Measurements from ENCODE around the gene GHRH. TPM values are rescaled to one million over a fixed set of nuclear protein-coding genes. Genes with fewer than 3 reads are reported as not detected.

Gene GHRH
- total and polyA plus RNA-seq, 4 donors: not detected

GRCh38 chr20:37271421-37271768 is 9.8 kb upstream of the GHRH start:
- WGBS: 57% methylated on average over 3 of the region's 3 CpGs
- DNase-seq (ENCODE audit: low spot score): no peak
- no peak overlapping the region for H3K9ac ChIP-seq (ENCODE audit: low read depth in 1 of 2, low read length in 2 of 2)
- peak overlapping the region in 1 of 2 donors; percentile 19 for H3K27ac ChIP-seq (ENCODE audit: low read depth in 1 of 2, low read length in 2 of 2)
- TF ChIP-seq RAD21 (IDR thresholded peaks at IDR 0.05): no peak
- no peak for TF ChIP-seq TAF1 (conservative IDR thresholded peaks at IDR 0.05)
- no peak for TF ChIP-seq FOXA2 (IDR thresholded peaks at IDR 0.05)
- TF ChIP-seq SP1 (IDR thresholded peaks at IDR 0.05): no peak
- TF ChIP-seq JUND (IDR thresholded peaks at IDR 0.05): no peak
- TF ChIP-seq REST (IDR thresholded peaks at IDR 0.05): no peak
- no peak for TF ChIP-seq NR2F2 (IDR thresholded peaks at IDR 0.05)
- TF ChIP-seq RXRA (IDR thresholded peaks at IDR 0.05): no peak
- TF ChIP-seq GABPA (IDR thresholded peaks at IDR 0.05 in 1 of 2, conservative IDR thresholded peaks at IDR 0.05 in 1 of 2): no peak
- TF ChIP-seq YY1 (IDR thresholded peaks at IDR 0.05): no peak
- no peak for TF ChIP-seq MAX (IDR thresholded peaks at IDR 0.05)
- TF ChIP-seq FOXA1 (IDR thresholded peaks at IDR 0.05): no peak
- no peak for TF ChIP-seq HNF4A (conservative IDR thresholded peaks at IDR 0.05)
- TF ChIP-seq EGR1 (IDR thresholded peaks at IDR 0.05; ENCODE audit: low read depth in 2 of 2): no peak
- TF ChIP-seq ATF3 (IDR thresholded peaks at IDR 0.05): no peak
- no peak for TF ChIP-seq ZBTB33 (IDR thresholded peaks at IDR 0.05)
- no peak for TF ChIP-seq HNF4G (IDR thresholded peaks at IDR 0.05)
- H3K4me3 ChIP-seq (ENCODE audit: low read depth in 1 of 3, low read length in 3 of 3): no peak overlapping the region
- H3K4me1 ChIP-seq (ENCODE audit: control insufficient read depth in 4 of 4, insufficient read depth in 4 of 4, low read length in 3 of 4): peaks cover 0 to 5% (median 2%) of the 10 kb centered on the region in 4 donors
- H3K27me3 ChIP-seq (ENCODE audit: control insufficient read depth in 4 of 4, insufficient read depth in 4 of 4, low read length in 3 of 4): no peaks in the 10 kb centered on the region
- no peaks in the 10 kb centered on the region for H3K36me3 ChIP-seq (ENCODE audit: control insufficient read depth in 4 of 4, insufficient read depth in 3 of 4, low read depth in 1 of 4, low read length in 3 of 4)
- no peaks in the 10 kb centered on the region for H3K9me3 ChIP-seq (ENCODE audit: control insufficient read depth in 4 of 4, low read length in 3 of 4)

- H3K27me3 ChIP-seq (ENCODE audit: control insufficient read depth in 4 of 4, insufficient read depth in 4 of 4, low read length in 3 of 4): no peaks in the 10 kb centered on the region
- no peaks in the 10 kb centered on the region for H3K9me3 ChIP-seq (ENCODE audit: control insufficient read depth in 4 of 4, low read length in 3 of 4)
- no peak overlapping the region for H3K9ac ChIP-seq (ENCODE audit: low read depth in 1 of 2, low read length in 2 of 2)
- DNase-seq (ENCODE audit: low spot score): no peak
- H3K4me3 ChIP-seq (ENCODE audit: low read depth in 1 of 3, low read length in 3 of 3): no peak overlapping the region
- H3K36me3 ChIP-seq (ENCODE audit: control insufficient read depth in 4 of 4, insufficient read depth in 3 of 4, low read depth in 1 of 4, low read length in 3 of 4): no peaks in the 10 kb centered on the region
- peak overlapping the region in 1 of 2 donors; percentile 47 for H3K27ac ChIP-seq (ENCODE audit: low read depth in 1 of 2, low read length in 2 of 2)
- WGBS: 90% methylated on average over 12 of the region's 12 CpGs
- H3K4me1 ChIP-seq (ENCODE audit: control insufficient read depth in 4 of 4, insufficient read depth in 4 of 4, low read length in 3 of 4): peaks cover 0 to 5% (median 2%) of the 10 kb centered on the region in 4 donors
- TF ChIP-seq JUND (IDR thresholded peaks at IDR 0.05) (no peak), MAX (IDR thresholded peaks at IDR 0.05) (no peak), ZBTB33 (IDR thresholded peaks at IDR 0.05) (no peak), GABPA (IDR thresholded peaks at IDR 0.05 in 1 of 2, conservative IDR thresholded peaks at IDR 0.05 in 1 of 2) (no peak), ATF3 (IDR thresholded peaks at IDR 0.05) (no peak), CTCF (IDR thresholded peaks at IDR 0.05; ENCODE audit: low read depth, low read length, missing input control) (no peak)
These were observed 9.2 kb upstream of the GHRH start for GRCh38 chr20:37270576-37271420.

Measured in liver (tissue), 9 donors.